Large intestine (tissue), 3 donors: ENCODE measurements around the gene LRRK1. TPM values are rescaled to one million over a fixed set of nuclear protein-coding genes. Genes with fewer than 3 reads are reported as not detected.

ENCODE experiments used
- DNase-seq, 2 donors: peaks; one replicate each; pipeline versions ENCODE4 v3.0.0 to v3.0.0-alpha.2; 2013
- H3K27ac ChIP-seq: one replicate; pipeline ENCODE4 v1.5.1; 2013; ENCODE audit warnings: low read length
- H3K27me3 ChIP-seq: 2 replicates; pipeline ENCODE4 v1.6.1; 2013; ENCODE audit warnings: low read length; ENCODE audit not compliant: control insufficient read depth, insufficient read depth
- H3K36me3 ChIP-seq: 2 replicates; pipeline ENCODE4 v1.6.1; 2013; ENCODE audit warnings: low read length; ENCODE audit not compliant: control insufficient read depth, insufficient read depth
- H3K4me1 ChIP-seq: one replicate; pipeline ENCODE4 v1.6.1; 2013; ENCODE audit warnings: low read length; ENCODE audit not compliant: control insufficient read depth, insufficient read depth
- H3K4me3 ChIP-seq: one replicate; pipeline ENCODE4 v1.5.1; 2013; ENCODE audit warnings: low read length
- H3K9me3 ChIP-seq: one replicate; pipeline ENCODE4 v1.6.1; 2013; ENCODE audit warnings: mild to moderate bottlenecking, low read depth, low read length, moderate library complexity; ENCODE audit not compliant: control insufficient read depth
- WGBS: methylation state at CpG from one replicate; pipeline ENCODE4 v1.1.5; 2013; ENCODE audit warnings: low lambda C conversion rate; ENCODE audit not compliant: insufficient coverage; 5-methylcytosine and 5-hydroxymethylcytosine counted together
- polyA plus RNA-seq: library from polyadenylated mRNA; unstranded; fragments of 120-200 nt; gene quantifications from one replicate; pipeline ENCODE4 v1.2.1, GENCODE V29; 2013

Gene LRRK1
- polyA plus RNA-seq, 1 donor: 4.2 TPM

DNA sequence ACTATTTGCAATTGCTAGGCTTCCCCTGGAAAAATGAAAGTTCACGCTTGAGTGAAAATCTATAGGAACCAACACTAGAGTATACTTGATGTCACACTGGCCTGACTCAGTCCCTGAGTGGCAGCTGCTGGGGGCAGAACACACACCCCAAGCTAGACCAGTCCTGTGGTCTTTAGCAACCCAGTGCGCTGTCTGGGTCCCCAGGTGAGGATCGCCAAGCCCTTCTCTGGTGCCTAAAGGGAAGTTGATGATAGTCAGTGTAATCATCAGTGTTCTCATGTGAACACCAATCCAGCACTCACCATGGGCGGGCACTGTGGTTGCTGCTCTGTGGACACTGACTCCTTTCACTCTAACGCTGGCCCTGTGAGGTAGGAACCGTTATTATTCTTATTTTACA is 28.3 kb upstream of the LRRK1 start:
- DNase-seq: no peak
- WGBS: no CpG with 5 or more reads among the region's 6 CpGs
- peaks cover 5% of the 10 kb centered on the region for H3K36me3 ChIP-seq

DNA sequence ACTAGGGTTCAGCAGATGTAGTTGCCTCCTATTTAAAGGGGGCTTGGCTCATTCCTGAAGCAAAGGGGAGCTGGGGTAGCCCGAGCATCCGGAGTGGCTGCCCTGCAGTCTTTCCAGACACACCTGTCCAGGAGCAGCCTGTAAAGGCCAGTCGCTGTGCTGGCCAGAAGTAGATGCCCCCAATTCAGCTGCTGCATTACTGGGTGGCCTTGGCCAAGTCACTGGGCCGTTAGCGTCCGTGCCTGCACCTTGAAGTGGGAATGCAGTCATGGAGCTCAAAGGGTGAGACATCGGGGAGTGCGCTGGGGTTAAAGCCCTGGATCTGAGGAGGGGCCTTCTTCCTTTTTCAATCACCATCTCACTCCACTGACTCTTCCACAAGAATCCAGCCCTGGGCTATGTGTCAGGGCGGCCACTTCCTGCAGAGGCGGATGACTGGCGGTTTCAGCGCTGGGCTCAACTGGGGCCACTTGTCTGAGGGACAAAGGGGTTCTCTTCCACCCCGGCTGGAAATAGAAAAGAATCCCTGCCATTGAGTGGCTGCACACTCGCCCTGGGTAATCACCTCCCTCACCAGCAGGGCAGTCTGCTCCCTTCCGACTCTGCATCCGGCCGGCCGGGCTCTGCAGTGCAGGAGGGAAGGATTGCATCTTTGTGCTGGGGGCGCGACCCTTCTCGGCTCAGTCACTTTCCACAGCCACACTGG is 27.7 kb upstream of the LRRK1 start:
- Histone ChIP-seq H3K27me3 (peaks cover 42% of the 10 kb centered on the region), H3K4me1 (no peaks in the 10 kb centered on the region), H3K4me3 (no peak overlapping the region), H3K27ac (no peak overlapping the region), H3K9me3 (no peaks in the 10 kb centered on the region), H3K36me3 (peaks cover 8% of the 10 kb centered on the region)
- no peak for DNase-seq
- WGBS: no CpG with 5 or more reads among the region's 21 CpGs

More for the DNA sequence above, 28.3 kb upstream of the LRRK1 start:
- Histone ChIP-seq H3K27ac (no peak overlapping the region), H3K4me1 (no peaks in the 10 kb centered on the region), H3K4me3 (no peak overlapping the region), H3K9me3 (no peaks in the 10 kb centered on the region), H3K27me3 (peaks cover 48% of the 10 kb centered on the region)

DNA sequence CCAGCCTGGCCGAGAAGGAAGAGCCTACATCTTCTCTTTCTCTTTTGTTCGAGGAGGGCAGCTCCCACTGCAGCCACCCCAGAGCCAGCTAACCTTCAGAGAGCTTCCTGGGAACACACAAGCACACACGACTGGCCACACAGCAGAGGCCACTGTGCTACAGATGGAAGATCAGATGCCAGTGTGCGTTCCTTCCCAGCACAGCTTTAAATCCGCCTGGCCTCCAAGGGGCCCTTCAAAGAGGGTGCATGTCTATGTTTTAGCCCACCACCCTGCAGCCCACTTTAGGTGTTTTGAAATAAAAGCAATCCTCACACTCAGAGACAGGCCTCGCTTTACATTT is 27.2 kb upstream of the LRRK1 start:
- WGBS: 40% methylated on average over 1 of the region's 6 CpGs
- Histone ChIP-seq H3K9me3 (no peaks in the 10 kb centered on the region), H3K27ac (no peak overlapping the region), H3K4me1 (no peaks in the 10 kb centered on the region), H3K36me3 (peaks cover 9% of the 10 kb centered on the region), H3K4me3 (no peak overlapping the region), H3K27me3 (peaks cover 40% of the 10 kb centered on the region)
- no peak for DNase-seq

DNA sequence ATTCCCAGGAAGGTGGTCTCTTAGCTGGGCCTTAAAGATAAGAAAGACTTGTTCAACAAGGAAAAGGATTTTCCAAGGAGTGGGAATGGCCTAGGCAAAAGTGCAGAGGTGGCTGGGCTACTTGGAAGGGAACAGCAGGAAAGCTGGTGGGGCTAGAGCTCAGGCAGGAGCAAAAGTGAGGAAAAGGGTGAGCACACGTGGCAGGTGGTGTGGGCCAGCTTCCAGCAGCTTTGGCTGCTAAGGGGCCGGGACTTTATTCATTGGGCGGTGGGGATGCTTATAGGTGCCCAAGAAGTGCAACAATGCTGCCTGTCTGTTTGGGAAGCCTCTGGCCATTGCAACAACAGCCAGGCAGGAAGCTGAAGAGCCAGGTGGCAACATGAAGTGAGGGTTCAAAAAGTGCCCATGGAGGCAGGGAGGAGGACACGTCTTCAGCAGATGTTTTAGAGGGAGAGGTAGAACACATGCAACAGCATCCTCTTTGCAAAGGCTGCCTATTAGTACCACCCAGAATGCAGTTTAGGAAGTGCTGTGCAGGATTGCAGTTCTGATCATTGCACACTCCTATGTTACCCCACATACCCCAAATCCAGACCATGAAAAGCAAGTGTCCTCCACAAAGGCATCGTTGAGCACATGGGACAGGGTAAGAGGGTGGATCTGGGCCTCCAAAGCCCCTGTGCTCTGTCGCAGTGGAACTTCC is 25.7 kb upstream of the LRRK1 start:
- DNase-seq: no peak
- H3K27me3 ChIP-seq: peaks cover 33% of the 10 kb centered on the region
- H3K36me3 ChIP-seq: peaks cover 14% of the 10 kb centered on the region
- WGBS: no CpG with 5 or more reads among the region's 6 CpGs
- H3K4me3 ChIP-seq: no peak overlapping the region
- no peaks in the 10 kb centered on the region for H3K4me1 ChIP-seq
- H3K9me3 ChIP-seq: no peaks in the 10 kb centered on the region
- H3K27ac ChIP-seq: no peak overlapping the region

DNA sequence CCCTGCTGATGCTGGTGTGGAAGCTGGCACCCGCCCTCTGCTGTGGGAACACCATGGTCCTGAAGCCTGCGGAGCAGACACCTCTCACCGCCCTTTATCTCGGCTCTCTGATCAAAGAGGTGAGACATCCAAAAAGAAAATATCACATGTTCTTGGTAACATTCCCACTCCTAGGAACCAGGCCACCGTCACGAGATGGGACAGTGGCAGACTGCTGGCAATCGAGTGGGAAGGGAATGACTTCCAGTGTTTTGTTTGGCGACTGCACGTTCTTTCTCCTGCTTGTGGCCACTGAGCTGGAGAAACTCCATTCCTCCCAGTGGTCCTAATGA is 25.2 kb upstream of the LRRK1 start:
- WGBS: no CpG with 5 or more reads among the region's 9 CpGs
- Histone ChIP-seq H3K36me3 (peaks cover 14% of the 10 kb centered on the region), H3K27me3 (peaks cover 29% of the 10 kb centered on the region), H3K4me3 (no peak overlapping the region), H3K27ac (no peak overlapping the region), H3K9me3 (no peaks in the 10 kb centered on the region), H3K4me1 (no peaks in the 10 kb centered on the region)
- no peak for DNase-seq

DNA sequence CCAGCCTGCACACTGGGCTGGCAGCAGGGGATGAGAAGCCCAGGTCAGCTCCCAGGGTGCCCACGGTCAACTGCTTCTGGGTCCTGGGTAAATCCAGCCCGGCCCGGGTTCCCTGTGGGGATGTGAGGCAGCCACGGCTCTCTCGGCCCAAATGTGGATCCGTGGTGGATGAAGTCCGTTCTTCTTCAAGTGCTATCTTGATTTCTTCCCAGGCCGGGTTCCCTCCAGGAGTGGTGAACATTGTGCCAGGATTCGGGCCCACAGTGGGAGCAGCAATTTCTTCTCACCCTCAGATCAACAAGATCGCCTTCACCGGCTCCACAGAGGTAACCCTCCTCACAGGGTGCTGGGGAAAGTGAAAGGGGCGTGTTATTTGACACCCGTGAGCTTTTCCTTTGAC is 23.4 kb upstream of the LRRK1 start:
- 100% methylated on average over 2 of the region's 13 CpGs for WGBS
- DNase-seq: no peak
- no peak overlapping the region for H3K27ac ChIP-seq
- H3K9me3 ChIP-seq: no peaks in the 10 kb centered on the region
- H3K36me3 ChIP-seq: peaks cover 20% of the 10 kb centered on the region
- H3K4me1 ChIP-seq: no peaks in the 10 kb centered on the region
- H3K4me3 ChIP-seq: no peak overlapping the region
- peaks cover 19% of the 10 kb centered on the region for H3K27me3 ChIP-seq

DNA sequence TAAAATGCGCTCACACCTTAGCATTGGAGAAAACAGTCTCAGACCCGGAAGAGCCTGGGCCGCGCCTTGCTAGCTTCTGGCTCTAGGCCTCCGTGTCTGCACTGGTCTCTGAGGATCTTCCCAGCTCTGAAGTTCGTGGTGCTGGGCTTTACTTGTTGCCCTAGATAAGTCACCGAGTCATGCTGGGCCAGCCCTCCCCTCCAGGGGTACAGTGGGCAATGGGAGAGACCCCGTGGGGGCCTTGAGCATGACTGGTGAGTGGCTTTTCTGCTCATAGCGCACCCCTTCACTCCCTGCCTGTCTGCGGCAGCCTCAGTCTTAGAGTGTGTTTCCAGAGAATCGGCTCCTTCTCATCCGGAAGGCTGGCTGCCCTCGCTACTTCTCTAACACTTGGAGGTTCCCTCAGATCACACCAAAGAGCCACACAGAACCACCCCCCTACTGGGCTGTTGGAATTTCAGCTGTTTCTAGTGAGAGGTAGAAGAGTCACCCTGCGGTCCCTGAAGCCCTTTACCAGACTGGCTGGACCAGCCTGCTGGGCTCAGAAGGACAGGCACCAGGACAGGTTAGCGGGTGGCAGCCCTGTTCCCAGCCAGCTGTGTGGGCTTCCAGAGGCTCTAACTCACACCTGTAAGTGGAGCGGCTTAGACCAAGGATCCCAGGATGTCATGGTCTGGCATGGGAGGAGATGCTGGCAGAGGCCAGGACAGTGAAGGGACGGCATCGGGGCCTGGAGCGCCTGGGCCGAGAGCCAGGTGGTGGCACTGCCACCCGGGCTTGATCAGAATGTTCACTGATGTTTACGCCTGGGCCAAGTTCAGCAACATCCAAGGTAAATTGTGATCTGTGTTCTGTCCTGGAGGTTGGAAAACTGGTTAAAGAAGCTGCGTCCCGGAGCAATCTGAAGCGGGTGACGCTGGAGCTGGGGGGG is 21.7 kb upstream of the LRRK1 start:
- Histone ChIP-seq H3K4me1 (no peaks in the 10 kb centered on the region), H3K27ac (no peak overlapping the region), H3K9me3 (no peaks in the 10 kb centered on the region), H3K27me3 (peaks cover 10% of the 10 kb centered on the region), H3K36me3 (peaks cover 19% of the 10 kb centered on the region), H3K4me3 (no peak overlapping the region)
- no CpG with 5 or more reads among the region's 26 CpGs for WGBS
- no peak for DNase-seq

DNA sequence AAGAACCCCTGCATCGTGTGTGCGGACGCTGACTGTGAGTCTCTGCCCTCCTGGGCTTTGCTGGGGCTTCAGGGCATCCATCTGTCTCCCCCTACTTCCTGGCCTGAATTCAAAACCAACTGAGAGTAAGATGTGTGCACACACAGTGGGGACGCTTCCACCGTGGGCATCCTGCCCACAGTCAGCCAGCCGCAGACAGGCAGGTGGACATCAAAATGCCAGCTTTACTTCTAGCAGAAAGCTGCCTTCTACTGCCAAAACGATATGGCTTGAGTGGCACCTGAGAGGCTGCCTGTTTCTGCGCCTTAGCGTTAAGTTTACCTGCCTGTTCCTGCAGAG is 21.0 kb upstream of the LRRK1 start:
- H3K4me1 ChIP-seq: peaks cover 3% of the 10 kb centered on the region
- H3K9me3 ChIP-seq: no peaks in the 10 kb centered on the region
- H3K4me3 ChIP-seq: no peak overlapping the region
- H3K36me3 ChIP-seq: peaks cover 19% of the 10 kb centered on the region
- no peak for DNase-seq
- no CpG with 5 or more reads among the region's 9 CpGs for WGBS
- H3K27me3 ChIP-seq: peaks cover 10% of the 10 kb centered on the region
- H3K27ac ChIP-seq: no peak overlapping the region

DNA sequence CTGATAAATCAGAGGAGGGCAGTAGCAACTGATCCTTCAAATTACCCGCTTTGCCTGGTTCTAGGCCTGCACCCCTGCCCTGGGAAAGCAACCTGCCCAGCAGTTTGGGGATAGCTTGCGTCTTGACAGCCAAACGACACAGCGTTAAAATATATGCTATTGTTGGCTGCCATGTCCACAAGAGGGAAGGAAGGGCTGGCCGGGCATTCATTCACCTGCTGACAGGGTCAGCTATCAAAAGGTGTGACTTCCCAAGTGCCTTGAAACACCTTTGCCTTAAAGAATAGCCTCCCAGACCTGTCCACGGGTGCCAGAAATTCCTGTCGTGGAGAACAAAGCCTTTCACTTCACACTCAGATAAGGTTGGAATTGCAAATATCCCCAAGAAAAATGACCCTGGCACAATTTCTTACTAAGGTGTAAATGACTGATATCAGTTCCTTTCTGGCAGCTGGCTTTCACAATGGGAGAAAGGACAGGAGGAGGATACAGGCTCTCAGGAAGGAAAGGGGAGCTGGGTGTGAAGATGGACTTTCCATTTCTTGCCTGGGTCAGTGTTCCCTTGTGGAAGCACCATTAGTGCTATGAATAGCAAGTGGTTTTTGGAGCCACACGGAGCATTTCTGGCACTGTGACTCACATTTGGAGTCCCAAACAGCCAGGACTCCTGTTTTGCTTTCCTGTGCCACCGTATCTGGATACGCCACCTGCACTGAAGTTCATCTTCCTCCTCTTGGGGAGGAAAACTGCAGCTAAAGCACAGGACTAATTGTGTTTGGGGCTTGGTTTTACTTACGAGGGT is 20.3 kb upstream of the LRRK1 start:
- DNase-seq: no peak
- Histone ChIP-seq H3K9me3 (no peaks in the 10 kb centered on the region), H3K27ac (no peak overlapping the region), H3K27me3 (peaks cover 10% of the 10 kb centered on the region), H3K4me1 (peaks cover 3% of the 10 kb centered on the region), H3K36me3 (peaks cover 19% of the 10 kb centered on the region), H3K4me3 (no peak overlapping the region)
- whole genome bisulfite sequencing: no CpG with 5 or more reads among the region's 11 CpGs

DNA sequence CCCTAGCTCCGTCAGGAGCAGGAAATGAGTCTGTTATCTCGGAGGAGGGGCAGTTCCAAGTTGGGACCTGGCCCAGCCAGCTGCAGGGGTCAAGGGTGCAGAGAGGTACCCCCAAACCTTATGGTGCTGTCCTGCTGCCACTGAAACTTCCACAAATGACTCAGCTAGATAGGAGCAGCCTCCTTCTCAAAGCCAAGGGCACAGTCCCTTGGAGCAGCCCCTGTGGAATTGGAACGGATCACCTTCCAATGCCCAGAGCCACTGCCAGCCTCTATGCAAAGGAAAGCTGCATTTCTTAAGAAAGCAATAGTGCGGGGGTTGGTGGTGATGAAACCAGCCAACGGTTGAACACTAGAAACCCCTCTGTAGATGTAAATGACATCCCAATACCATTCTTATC is 19.6 kb upstream of the LRRK1 start:
- H3K4me1 ChIP-seq: peaks cover 3% of the 10 kb centered on the region
- no peak overlapping the region for H3K27ac ChIP-seq
- WGBS: no CpG with 5 or more reads among the region's 5 CpGs
- peaks cover 10% of the 10 kb centered on the region for H3K27me3 ChIP-seq
- no peak overlapping the region for H3K4me3 ChIP-seq
- no peak for DNase-seq
- no peaks in the 10 kb centered on the region for H3K9me3 ChIP-seq
- H3K36me3 ChIP-seq: peaks cover 16% of the 10 kb centered on the region
